GM19438 (cell line): ENCODE data around the gene RAB1B.
"Not testable (repeated sequence)": the region's sequence is repeated elsewhere in the genome, so short reads cannot be mapped to it uniquely, and the experiment has no call there.

Experiments
- ATAC-seq: cut with Tn5 transposase; IDR thresholded peaks from one replicate; pipeline ENCODE4 v1.9.1; 2021; ENCODE audit warnings: low read depth; ENCODE audit not compliant: unreplicated experiment

Gene RAB1B

GRCh38 chr11:66239511-66239910, 28.9 kb upstream of the RAB1B start:
- no peak for ATAC-seq

- no peak for ATAC-seq
Observed at GRCh38 chr11:66239998-66240780, 28.2 kb upstream of the RAB1B start.

- ATAC-seq: no peak
Observed at GRCh38 chr11:66240781-66241136, 27.7 kb upstream of the RAB1B start.

GRCh38 chr11:66242095-66242765, 26.2 kb upstream of the RAB1B start:
- ATAC-seq: no peak

GRCh38 chr11:66243782-66244535, 24.5 kb upstream of the RAB1B start:
- no peak for ATAC-seq

- no peak for ATAC-seq
Observed at GRCh38 chr11:66247295-66247694, 21.1 kb upstream of the RAB1B start.

- ATAC-seq: no peak
Observed at GRCh38 chr11:66247801-66248200, 20.6 kb upstream of the RAB1B start.

GRCh38 chr11:66248903-66249302, 19.5 kb upstream of the RAB1B start:
- ATAC-seq: no peak

- ATAC-seq: no peak
Observed at GRCh38 chr11:66251809-66252208, 16.6 kb upstream of the RAB1B start.

GRCh38 chr11:66253081-66253480, 15.4 kb upstream of the RAB1B start:
- not testable (repeated sequence) for ATAC-seq

- ATAC-seq: no peak
Observed at GRCh38 chr11:66258473-66258893, 10.0 kb upstream of the RAB1B start.

GRCh38 chr11:66259225-66259624, 9.2 kb upstream of the RAB1B start:
- no peak for ATAC-seq

- ATAC-seq: no peak
Observed at GRCh38 chr11:66259956-66260355, 8.5 kb upstream of the RAB1B start.

- ATAC-seq: no peak
Observed at GRCh38 chr11:66261578-66261977, 6.9 kb upstream of the RAB1B start.

GRCh38 chr11:66262191-66262590, 6.2 kb upstream of the RAB1B start:
- no peak for ATAC-seq

- ATAC-seq: no peak
Observed at GRCh38 chr11:66262696-66263095, 5.7 kb upstream of the RAB1B start.

- no peak for ATAC-seq
Observed at GRCh38 chr11:66263231-66263630, 5.2 kb upstream of the RAB1B start.

- ATAC-seq: no peak
Observed at GRCh38 chr11:66263785-66264184, 4.7 kb upstream of the RAB1B start.

- no peak for ATAC-seq
Observed at GRCh38 chr11:66264383-66264782, 4.1 kb upstream of the RAB1B start.

GRCh38 chr11:66264914-66265313, 3.5 kb upstream of the RAB1B start:
- no peak for ATAC-seq

GRCh38 chr11:66265531-66266377, 2.7 kb upstream of the RAB1B start:
- no peak for ATAC-seq
